Stomach (tissue), 4 donors: Measurements from ENCODE around the gene SPOCK3.

Experiments used
- CTCF ChIP-seq, 7 experiments: fragments of 450-650 bp in 4 of 7; fragments of 200-600 bp in 3 of 7; sonication (generic) in 3 of 7; IDR thresholded peaks; one replicate each; pipeline ENCODE4 v1.5.1; 2016 to 2019; ENCODE audit warnings: antibody characterized with exemption in 7 of 7, control low read depth in 2 of 7, mild to moderate bottlenecking in 1 of 7
- EP300 ChIP-seq: sonication (generic); formaldehyde crosslinking; IDR thresholded peaks from one replicate; pipeline ENCODE4 v1.6.1; 2017; ENCODE audit warnings: antibody characterized with exemption
- POLR2A ChIP-seq, 4 donors: fragments of 450-650 bp; IDR thresholded peaks; one replicate each; pipeline ENCODE4 v1.6.1; 2016; ENCODE audit warnings: antibody characterized with exemption in 4 of 4, control low read depth in 2 of 4, mild to moderate bottlenecking in 1 of 4, moderate library complexity in 1 of 4
- POLR2AphosphoS5 ChIP-seq, 3 donors: sonication (generic); formaldehyde crosslinking; IDR thresholded peaks; one replicate each; pipeline ENCODE4 v1.6.1; 2016; ENCODE audit warnings: antibody characterized with exemption in 3 of 3

- TF ChIP-seq CTCF (IDR thresholded peaks at IDR 0.05): no peak
- TF ChIP-seq POLR2A (IDR thresholded peaks at IDR 0.05): no peak
- no peak for TF ChIP-seq EP300
- TF ChIP-seq POLR2AphosphoS5 (IDR thresholded peaks at IDR 0.05): no peak
Measured at GRCh38 chr4:167168611-167169010, 65.7 kb downstream of the SPOCK3 start.
